Measurements from ENCODE around the gene KLC3. TPM values are rescaled to one million over a fixed set of nuclear protein-coding genes. Genes with fewer than 3 reads are reported as not detected.

Gene KLC3
- total RNA-seq, 4 donors from 2014 or later: 17.3 to 32.2 (median 27.0) TPM

GRCh38 chr19:45295873-45296272, 44.7 kb upstream of the KLC3 start:
- TF ChIP-seq, protein P1, sequence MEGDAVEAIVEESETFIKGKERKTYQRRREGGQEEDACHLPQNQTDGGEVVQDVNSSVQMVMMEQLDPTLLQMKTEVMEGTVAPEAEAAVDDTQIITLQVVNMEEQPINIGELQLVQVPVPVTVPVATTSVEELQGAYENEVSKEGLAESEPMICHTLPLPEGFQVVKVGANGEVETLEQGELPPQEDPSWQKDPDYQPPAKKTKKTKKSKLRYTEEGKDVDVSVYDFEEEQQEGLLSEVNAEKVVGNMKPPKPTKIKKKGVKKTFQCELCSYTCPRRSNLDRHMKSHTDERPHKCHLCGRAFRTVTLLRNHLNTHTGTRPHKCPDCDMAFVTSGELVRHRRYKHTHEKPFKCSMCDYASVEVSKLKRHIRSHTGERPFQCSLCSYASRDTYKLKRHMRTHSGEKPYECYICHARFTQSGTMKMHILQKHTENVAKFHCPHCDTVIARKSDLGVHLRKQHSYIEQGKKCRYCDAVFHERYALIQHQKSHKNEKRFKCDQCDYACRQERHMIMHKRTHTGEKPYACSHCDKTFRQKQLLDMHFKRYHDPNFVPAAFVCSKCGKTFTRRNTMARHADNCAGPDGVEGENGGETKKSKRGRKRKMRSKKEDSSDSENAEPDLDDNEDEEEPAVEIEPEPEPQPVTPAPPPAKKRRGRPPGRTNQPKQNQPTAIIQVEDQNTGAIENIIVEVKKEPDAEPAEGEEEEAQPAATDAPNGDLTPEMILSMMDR (IDR thresholded peaks at IDR 0.05): no peak
- TF ChIP-seq POLR2A (IDR thresholded peaks at IDR 0.05): no peak
- Histone ChIP-seq H3K27me3 (no peaks in the 10 kb centered on the region), H3K27ac (no peak overlapping the region), H3K36me3 (peaks cover 2 to 83% (median 4%) of the 10 kb centered on the region in 3 donors), H3K4me1 (peaks cover 0 to 21% (median 6%) of the 10 kb centered on the region in 3 donors), H3K4me3 (no peak overlapping the region), H3K9me3 (no peaks in the 10 kb centered on the region)
- DNase-seq: no peak
- intact Hi-C loops (cut with DNase I): no loop called here

GRCh38 chr19:45296355-45296754, 44.2 kb upstream of the KLC3 start:
- intact Hi-C loops (cut with DNase I): no loop called here
- peaks cover 0 to 21% (median 6%) of the 10 kb centered on the region in 3 donors for H3K4me1 ChIP-seq
- 81 to 94% methylated on average over 3 to 4 of the region's 4 CpGs for WGBS, 2 donors
- TF ChIP-seq, protein P1 (IDR thresholded peaks at IDR 0.05): no peak
- TF ChIP-seq POLR2A (IDR thresholded peaks at IDR 0.05): no peak
- H3K9me3 ChIP-seq: no peaks in the 10 kb centered on the region
- H3K27me3 ChIP-seq: no peaks in the 10 kb centered on the region
- no peak for DNase-seq
- peaks cover 0 to 79% (median 4%) of the 10 kb centered on the region in 3 donors for H3K36me3 ChIP-seq
- no peak overlapping the region for H3K4me3 ChIP-seq
- H3K27ac ChIP-seq: no peak overlapping the region

DNA sequence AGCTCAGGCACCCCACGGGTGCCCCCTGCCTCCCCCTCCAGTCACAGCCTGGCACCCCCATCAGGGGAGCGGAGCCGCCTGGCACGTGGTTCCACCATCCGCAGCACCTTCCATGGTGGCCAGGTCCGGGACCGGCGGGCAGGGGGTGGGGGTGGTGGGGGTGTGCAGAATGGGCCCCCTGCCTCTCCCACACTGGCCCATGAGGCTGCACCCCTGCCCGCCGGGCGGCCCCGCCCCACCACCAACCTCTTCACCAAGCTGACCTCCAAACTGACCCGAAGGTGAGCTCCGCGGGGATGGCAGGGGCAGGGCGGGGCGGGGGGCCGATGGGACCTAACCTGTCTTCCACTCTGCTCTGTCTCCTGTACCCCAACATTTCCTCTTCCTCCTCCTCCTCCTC, 42.9 kb upstream of the KLC3 start:
- H3K4me3 ChIP-seq: no peak overlapping the region
- no peak for DNase-seq
- TF ChIP-seq, protein P1 (IDR thresholded peaks at IDR 0.05): no peak
- no peak for TF ChIP-seq POLR2A (IDR thresholded peaks at IDR 0.05)
- 98 to 100% methylated on average over 5 to 7 of the region's 18 CpGs for WGBS, 2 donors
- peaks cover 0 to 75% (median 4%) of the 10 kb centered on the region in 3 donors for H3K36me3 ChIP-seq
- no peaks in the 10 kb centered on the region for H3K27me3 ChIP-seq
- no peak overlapping the region for H3K27ac ChIP-seq
- H3K9me3 ChIP-seq: no peaks in the 10 kb centered on the region
- H3K4me1 ChIP-seq: peaks cover 0 to 21% (median 6%) of the 10 kb centered on the region in 3 donors
- intact Hi-C loops (cut with DNase I): no loop called here

- H3K4me1 ChIP-seq: peaks cover 0 to 21% (median 6%) of the 10 kb centered on the region in 3 donors
- DNase-seq: no peak
- H3K9me3 ChIP-seq: no peaks in the 10 kb centered on the region
- TF ChIP-seq, protein P1 (IDR thresholded peaks at IDR 0.05): no peak
- no peak for TF ChIP-seq POLR2A (IDR thresholded peaks at IDR 0.05)
- H3K27ac ChIP-seq: no peak overlapping the region
- intact Hi-C loops (cut with DNase I): no loop called here
- H3K36me3 ChIP-seq: peaks cover 0 to 75% (median 4%) of the 10 kb centered on the region in 3 donors
- WGBS, 2 donors: 81 to 90% methylated on average over 3 of the region's 5 CpGs
- H3K27me3 ChIP-seq: no peaks in the 10 kb centered on the region
- no peak overlapping the region for H3K4me3 ChIP-seq
These were observed 42.3 kb upstream of the KLC3 start for GRCh38 chr19:45298264-45298663.

DNA sequence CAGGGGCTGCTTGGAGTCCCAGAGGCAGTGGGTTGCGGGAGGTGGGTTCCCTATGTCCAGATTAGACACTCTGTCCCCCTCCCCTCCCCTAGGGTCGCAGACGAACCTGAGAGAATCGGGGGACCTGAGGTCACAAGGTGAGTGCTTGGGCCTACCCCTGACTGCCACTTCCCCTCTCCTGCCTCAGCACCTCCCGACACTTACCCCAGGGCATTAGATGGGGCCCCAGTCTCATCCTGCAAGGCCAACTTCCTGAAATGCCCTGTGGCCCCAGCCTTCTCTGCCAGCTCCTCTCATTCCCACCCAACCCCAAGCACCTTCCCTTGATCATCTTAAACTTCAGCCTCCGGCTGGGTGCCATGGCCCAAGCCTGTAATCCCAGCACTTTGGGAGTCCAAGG, 40.8 kb upstream of the KLC3 start:
- TF ChIP-seq, protein P1 (IDR thresholded peaks at IDR 0.05): no peak
- no peak for TF ChIP-seq POLR2A (IDR thresholded peaks at IDR 0.05)

More for the DNA sequence above, 40.8 kb upstream of the KLC3 start:
- no peaks in the 10 kb centered on the region for H3K9me3 ChIP-seq
- H3K4me1 ChIP-seq: peaks cover 0 to 9% (median under 1%) of the 10 kb centered on the region in 3 donors
- intact Hi-C loops (cut with DNase I): no loop called here
- no peaks in the 10 kb centered on the region for H3K27me3 ChIP-seq
- no peak overlapping the region for H3K27ac ChIP-seq
- H3K36me3 ChIP-seq: peaks cover 0 to 64% (median 4%) of the 10 kb centered on the region in 3 donors
- DNase-seq: no peak
- WGBS, 2 donors: 80 to 83% methylated on average over 4 of the region's 6 CpGs
- no peak overlapping the region for H3K4me3 ChIP-seq

Measured in esophagus squamous epithelium (tissue), 5 donors.